CD4-positive, alpha-beta T cell (primary cell): Measurements from ENCODE around the gene CAPZB. TPM values are rescaled to one million over a fixed set of nuclear protein-coding genes. Genes with fewer than 3 reads are reported as not detected.
A peak's percentile ranks its signal among the peaks of the same experiment; 100 is the strongest.

Experiments used
- ATAC-seq: fragments of 200-7000 bp; cut with Tn5 transposase; one replicate; pipeline ENCODE4 v1.10.0; 2022; ENCODE audit warnings: mild to moderate bottlenecking; ENCODE audit not compliant: poor library complexity
- CTCF ChIA-PET: fragments of 350-600 bp; sonication (Branson Sonifier 250); formaldehyde crosslinking; loops from one replicate; lab custom pipeline; 2021; ENCODE audit warnings: antibody characterized with exemption, inconsistent platforms; lab: Charles Lee
- POLR2A ChIA-PET: fragments of 350-600 bp; sonication (Branson Sonifier 250); formaldehyde crosslinking; loops from one replicate; lab custom pipeline; 2021; ENCODE audit warnings: antibody characterized with exemption, inconsistent platforms; lab: Charles Lee
- DNase-seq, 14 experiments: peaks; one replicate each; pipeline ENCODE4 v3.0.0-alpha.2; 2013 to 2020; ENCODE audit warnings: mixed read lengths in 2 of 14
- H3K27ac ChIP-seq, 2 donors: one replicate each; pipeline versions ENCODE4 v1.5.1 to v1.7.0; 2013; ENCODE audit warnings: low read length in 2 of 2, low read depth in 1 of 2, mild to moderate bottlenecking in 1 of 2
- H3K27me3 ChIP-seq, 2 experiments: 1 replicate in 1 of 2; 2 replicates in 1 of 2; pipeline versions ENCODE4 v1.6.1 to v1.7.0; 2013; ENCODE audit warnings: low read length in 2 of 2, control low read depth in 1 of 2, mild to moderate bottlenecking in 1 of 2, moderate library complexity in 1 of 2; ENCODE audit not compliant: insufficient read depth in 2 of 2, control insufficient read depth in 1 of 2
- H3K36me3 ChIP-seq: one replicate; pipeline ENCODE4 v1.6.1; 2013; ENCODE audit warnings: low read length, control low read depth; ENCODE audit not compliant: insufficient read depth
- H3K4me1 ChIP-seq: one replicate; pipeline ENCODE4 v1.6.1; 2013; ENCODE audit warnings: low read length, control low read depth; ENCODE audit not compliant: insufficient read depth
- H3K4me3 ChIP-seq: one replicate; pipeline ENCODE4 v1.5.1; 2013; ENCODE audit warnings: mild to moderate bottlenecking, low read length, moderate library complexity
- H3K9me3 ChIP-seq, 2 experiments: 1 replicate in 1 of 2; 2 replicates in 1 of 2; pipeline versions ENCODE4 v1.6.1 to v1.7.0; 2013; ENCODE audit warnings: low read length in 2 of 2, mild to moderate bottlenecking in 2 of 2, control low read depth in 1 of 2, moderate library complexity in 1 of 2; ENCODE audit not compliant: control insufficient read depth in 1 of 2, insufficient read depth in 1 of 2
- H3K27ac Mint-ChIP-seq: one replicate; pipeline ENCODE4 v1.8.0; 2020; ENCODE audit warnings: mixed read lengths
- H3K27me3 Mint-ChIP-seq: one replicate; pipeline ENCODE4 v1.8.0; 2021; ENCODE audit warnings: mixed read lengths
- H3K36me3 Mint-ChIP-seq: one replicate; pipeline ENCODE4 v1.8.0; 2021; ENCODE audit warnings: low read depth, mixed read lengths
- H3K4me1 Mint-ChIP-seq: one replicate; pipeline ENCODE4 v1.8.0; 2021; ENCODE audit warnings: low read depth, mixed read lengths
- H3K4me3 Mint-ChIP-seq: one replicate; pipeline ENCODE4 v1.8.0; 2020; ENCODE audit warnings: mild to moderate bottlenecking, mixed read lengths
- H3K9me3 Mint-ChIP-seq: one replicate; pipeline ENCODE4 v1.8.0; 2020; ENCODE audit warnings: mixed read lengths
- CTCF ChIP-seq: fragments of 200-600 bp; IDR thresholded peaks from one replicate; pipeline ENCODE4 v1.8.0; 2022; ENCODE audit warnings: antibody characterized with exemption, mild to moderate bottlenecking
- intact Hi-C, 2 experiments: fragments of 100-400 bp; cut with DNase I in 1 of 2; cut with micrococcal nuclease in 1 of 2; formaldehyde crosslinking; loops; one replicate each; pipeline versions ENCODE4 v1.15.1 to v1.9.0; 2023 to 2025; cut with DNase I, micrococcal nuclease
- polyA plus RNA-seq, 2 donors: library from polyadenylated mRNA; unstranded; fragments of 120-200 nt; gene quantifications; one replicate each; pipeline ENCODE4 v1.2.1, GENCODE V29; 2013
- total RNA-seq, 174 experiments: library from RNA in 2 of 174; stranded (reverse) in 2 of 174; gene quantifications; one replicate each; pipeline ENCODE4 v1.2.3 and lab custom pipeline; 2021 to 2026

The CAPZB gene
- 100 to 1,000 TPM; 168 to 173 TPM for total RNA-seq
- 487 TPM for polyA plus RNA-seq (2013, experiment 1 of 2)
- 437 TPM for polyA plus RNA-seq (2013, experiment 2 of 2)
- total RNA-seq (lab: John Stamatoyannopoulos, UW): 105 to 263 (median 144) reads per million in 172 experiments

DNA sequence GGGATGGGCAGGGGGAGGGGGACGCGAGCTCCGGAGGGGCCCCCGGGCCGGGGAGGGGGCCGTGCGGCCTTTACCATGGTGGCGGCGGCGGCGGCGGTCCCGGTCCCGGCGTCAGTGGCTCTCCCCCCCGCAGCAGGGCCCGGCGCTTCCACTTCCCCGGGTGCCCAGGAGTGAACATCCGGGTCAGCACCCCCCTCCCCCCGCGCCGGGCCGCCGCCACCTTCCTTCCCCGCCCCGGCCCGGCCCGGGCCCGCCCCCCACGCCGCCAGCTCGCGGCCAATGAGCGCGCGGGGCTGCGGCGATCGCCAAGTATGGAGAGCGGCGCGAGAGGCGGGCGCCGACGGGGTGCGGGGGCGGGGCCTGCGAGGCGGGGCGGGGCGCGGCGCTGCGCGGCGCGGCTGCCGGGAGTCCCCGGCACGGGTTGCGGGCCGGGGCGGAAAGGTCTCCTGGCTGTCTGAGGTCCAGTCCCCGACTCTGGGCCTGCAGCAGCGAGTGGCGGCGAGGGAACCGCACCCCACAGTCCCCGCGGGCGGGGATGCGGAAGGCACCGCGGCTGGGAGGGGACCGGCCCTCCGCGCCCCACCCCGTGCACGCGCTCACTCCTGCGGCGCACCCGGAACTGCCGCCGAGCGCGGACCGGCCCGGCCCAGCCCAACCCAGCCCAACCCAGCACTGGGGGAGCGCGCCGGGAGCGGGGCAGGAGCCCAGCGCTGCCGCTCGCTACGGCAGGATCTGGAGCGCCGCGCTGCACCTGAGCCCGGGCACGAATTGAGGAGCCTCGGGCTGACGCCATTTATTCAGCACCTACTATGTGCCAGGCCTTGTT is at the start of gene CAPZB:
CAPZB (minus strand) TSS at position 178 of the 826 bp plus-strand sequence; CDS start at position 77, 101 bp downstream.
- Mint-ChIP-seq H3K4me3 (peak within 1 kb of the TSS; percentile 94), H3K36me3 (peaks cover 43% of the 10 kb centered on the region), H3K9me3 (no peaks in the 10 kb centered on the region), H3K4me1 (peaks cover 68% of the 10 kb centered on the region), H3K27me3 (no peaks in the 10 kb centered on the region), H3K27ac (peak within 1 kb of the TSS; percentile 97)
- no peak for TF ChIP-seq CTCF
- H3K27me3 ChIP-seq: no peaks in the 10 kb centered on the region
- peak; percentile 81 for ATAC-seq
- H3K27ac ChIP-seq: peak within 1 kb of the TSS; percentile 80 to 88
- CTCF ChIA-PET: interaction anchor here (0.6 to 4.0 kb wide), 7 partner anchors 9 to 168 kb away, joined by 3 to 20 read pairs (median 6); partner anchors contain the start of gene NBL1
- DNase-seq: peak; percentile 89 to 97 (median 96)
- peaks cover 26% of the 10 kb centered on the region for H3K36me3 ChIP-seq
- peak within 1 kb of the TSS; percentile 78 for H3K4me3 ChIP-seq
- POLR2A ChIA-PET: interaction anchor here (0.6 to 18.5 kb wide), 21 partner anchors 8 to 244 kb away, joined by 3 to 442 read pairs (median 5); a partner anchor contains a TSS
- peaks cover 68% of the 10 kb centered on the region for H3K4me1 ChIP-seq
- intact Hi-C loops: loop anchor here (1.0 to 5.0 kb wide), 10 partner anchors 22 to 233 kb away; partner anchors contain the start of genes AKR7A2 (in 1 of the 2), EMC1 (in 1 of the 2), MRTO4 (in 1 of the 2) and SLC66A1 (in 1 of the 2)
- H3K9me3 ChIP-seq: no peaks in the 10 kb centered on the region

DNA sequence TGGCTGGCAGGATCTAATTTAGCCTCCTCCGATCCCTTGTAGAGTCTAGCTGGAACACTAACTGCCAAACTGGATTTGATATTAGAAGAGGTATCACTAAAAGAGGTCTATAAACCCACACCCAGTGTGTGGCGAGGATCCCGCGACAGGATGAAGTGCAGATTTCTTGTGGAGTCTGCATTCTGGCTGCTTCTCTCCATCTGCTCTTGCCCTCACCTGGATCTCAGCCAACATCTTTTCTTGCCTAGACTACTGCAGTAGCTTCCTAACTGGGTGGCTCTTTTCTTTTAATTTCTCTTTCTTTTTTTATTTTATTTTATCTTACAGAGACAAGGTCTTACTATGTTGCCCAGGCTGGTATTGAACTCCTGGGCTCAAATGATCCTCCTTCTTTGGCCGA is 48.9 kb upstream of the CAPZB start:
- Histone ChIP-seq H3K4me1 (peaks cover 4% of the 10 kb centered on the region), H3K4me3 (no peak overlapping the region), H3K36me3 (no peaks in the 10 kb centered on the region), H3K27me3 (no peaks in the 10 kb centered on the region), H3K27ac (no peak overlapping the region), H3K9me3 (peaks cover 0 to 24% of the 10 kb centered on the region in 2 experiments)
- ATAC-seq (no peak), DNase-seq (no peak)
- intact Hi-C loops: no loop called here
- CTCF ChIA-PET: no interaction called here
- Mint-ChIP-seq H3K4me3 (no peak overlapping the region), H3K4me1 (peaks cover 4% of the 10 kb centered on the region), H3K27me3 (no peaks in the 10 kb centered on the region), H3K36me3 (no peaks in the 10 kb centered on the region), H3K27ac (no peak overlapping the region), H3K9me3 (peaks cover 9% of the 10 kb centered on the region)
- TF ChIP-seq CTCF: no peak
- POLR2A ChIA-PET: no interaction called here

GRCh38 chr1:19533626-19534025 is 48.3 kb upstream of the CAPZB start:
- Mint-ChIP-seq H3K4me3 (no peak overlapping the region), H3K36me3 (no peaks in the 10 kb centered on the region), H3K9me3 (peaks cover 9% of the 10 kb centered on the region), H3K27ac (no peak overlapping the region), H3K27me3 (no peaks in the 10 kb centered on the region), H3K4me1 (peaks cover 4% of the 10 kb centered on the region)
- intact Hi-C loops: no loop called here
- Histone ChIP-seq H3K4me1 (peaks cover 4% of the 10 kb centered on the region), H3K9me3 (peaks cover 0 to 24% of the 10 kb centered on the region in 2 experiments), H3K27me3 (no peaks in the 10 kb centered on the region), H3K27ac (no peak overlapping the region), H3K36me3 (no peaks in the 10 kb centered on the region), H3K4me3 (no peak overlapping the region)
- no peak for ATAC-seq
- POLR2A ChIA-PET: no interaction called here
- no peak for DNase-seq
- CTCF ChIA-PET: no interaction called here
- TF ChIP-seq CTCF: no peak
